ENCODE results near the gene SYT1. TPM values are rescaled to one million over a fixed set of nuclear protein-coding genes. Genes with fewer than 3 reads are reported as not detected.

The SYT1 gene
- total and polyA plus RNA-seq, 2 of the 8 experiments (the other 6 are each of a cell fraction or from before 2014, with no cell fraction given), result 11.0 to 34.6 TPM

DNA sequence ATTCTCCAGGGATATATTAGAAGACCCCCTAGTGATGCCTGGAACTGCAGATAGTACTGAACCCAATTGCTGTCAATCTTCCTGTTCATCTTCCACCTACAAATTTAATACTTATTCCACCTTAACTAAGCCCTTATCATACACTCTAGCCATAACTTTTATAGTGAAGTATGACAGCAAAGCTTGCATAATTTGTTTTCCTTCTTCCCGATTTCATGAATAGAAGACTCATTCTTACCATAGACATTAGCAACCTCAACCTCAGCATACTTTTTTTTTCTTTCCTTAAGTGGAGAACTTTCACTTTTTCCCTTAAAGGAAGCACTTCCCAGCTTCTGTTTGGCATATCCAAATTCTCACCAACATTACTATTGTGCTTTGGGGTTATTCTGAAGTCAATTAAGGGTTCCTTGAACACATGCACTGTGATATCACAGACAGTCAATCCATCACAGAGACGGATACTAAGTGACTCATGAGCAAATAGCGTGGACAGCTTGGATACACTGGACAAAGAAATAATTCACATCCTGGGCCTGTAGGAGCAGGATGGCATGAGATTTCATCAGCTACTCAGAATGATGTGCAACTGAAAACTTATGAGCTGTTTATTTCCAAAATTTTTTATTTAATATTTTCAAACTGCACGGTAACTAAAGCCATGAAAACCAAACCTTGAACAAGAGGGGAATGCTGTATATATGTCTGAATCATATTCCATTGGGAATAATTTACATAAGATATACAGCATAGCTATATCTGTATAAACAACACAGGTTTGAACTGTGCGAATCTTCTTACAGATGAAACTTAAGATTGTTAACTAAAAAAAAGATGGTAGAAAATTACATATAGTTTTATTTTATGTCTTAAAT is 63.9 kb downstream of the SYT1 start:
- Histone ChIP-seq H4K5ac (ENCODE audit: insufficient read length, low read depth, low read length) (no peak overlapping the region), H4K91ac (replicated peaks; ENCODE audit: insufficient read length, low read length) (no peak overlapping the region), H4K8ac (ENCODE audit: extremely low read depth, insufficient read depth, low read length) (no peak overlapping the region), H3K23ac (ENCODE audit: insufficient read length) (no peak overlapping the region), H3K27me3 (replicated peaks in 1 of 4; ENCODE audit: control insufficient read depth in 3 of 4, extremely low read depth in 1 of 4, insufficient read depth in 3 of 4, low read length in 3 of 4) (no peaks in the 10 kb centered on the region), H2BK12ac (ENCODE audit: low read depth, low read length) (no peak overlapping the region), H2AFZ (ENCODE audit: low read length) (no peak overlapping the region), H4K20me1 (replicated peaks in 1 of 2; ENCODE audit: control insufficient read depth in 1 of 2, insufficient read depth in 2 of 2, low read length in 2 of 2) (peaks cover 0 to 1% of the 10 kb centered on the region in 2 experiments), H3K56ac (replicated peaks; ENCODE audit: insufficient read length, low read depth, low read length) (no peak overlapping the region), H3K18ac (ENCODE audit: extremely low read depth, low read length) (no peak overlapping the region), H2BK20ac (ENCODE audit: low read length) (no peak overlapping the region), H3K4me2 (ENCODE audit: insufficient read depth in 1 of 2, low read depth in 2 of 2, low read length in 2 of 2) (no peak overlapping the region), H3K79me2 (ENCODE audit: control insufficient read depth in 1 of 2, insufficient read depth in 2 of 2, low read length in 2 of 2) (no peaks in the 10 kb centered on the region), H3K4ac (replicated peaks; ENCODE audit: insufficient read length, low read depth, low read length) (no peak overlapping the region), H3K9ac (replicated peaks in 1 of 4; ENCODE audit: extremely low read depth in 1 of 4, low read depth in 3 of 4, low read length in 3 of 4) (no peak overlapping the region), H2BK5ac (ENCODE audit: low read depth, low read length) (no peak overlapping the region), H3K9me3 (ENCODE audit: insufficient read depth in 2 of 2, low read depth in 1 of 2, low read length in 1 of 2) (no peaks in the 10 kb centered on the region), H2AK5ac (ENCODE audit: low read depth, low read length) (no peak overlapping the region), H3K79me1 (ENCODE audit: low read depth, low read length) (no peaks in the 10 kb centered on the region), H3K4me1 (replicated peaks in 1 of 4; ENCODE audit: control insufficient read depth in 3 of 4, insufficient read depth in 4 of 4, low read length in 3 of 4) (no peaks in the 10 kb centered on the region), H3K23me2 (ENCODE audit: low read depth, low read length) (no peaks in the 10 kb centered on the region), H3K4me3 (ENCODE audit: extremely low read depth in 1 of 4, insufficient read depth in 2 of 4, low read depth in 3 of 4, low read length in 4 of 4) (no peak overlapping the region), H3K27ac (ENCODE audit: low read depth, low read length) (no peak overlapping the region), H2BK120ac (replicated peaks; ENCODE audit: low read depth, low read length) (no peak overlapping the region), H2BK15ac (ENCODE audit: low read length) (no peak overlapping the region), H3K36me3 (ENCODE audit: control insufficient read depth in 2 of 4, insufficient read depth in 4 of 4, low read length in 3 of 4) (no peaks in the 10 kb centered on the region), H3K14ac (ENCODE audit: insufficient read length) (no peak overlapping the region)
- CTCF ChIA-PET (ENCODE audit: partially characterized antibody), result interaction anchor here (1.5 kb wide), 1 partner anchor 10 kb away, joined by 3 read pairs; no protein-coding TSS in a partner anchor
- POLR2A ChIA-PET (ENCODE audit: partially characterized antibody), result no interaction called here
- 92% methylated on average over 5 of the region's 5 CpGs; no CpG with 5 or more reads in 1 of the 2 experiments for WGBS, 2 experiments (ENCODE audit: extremely low coverage in 1 of 2, insufficient coverage in 1 of 2, insufficient read length in 1 of 2, insufficient replicate concordance in 2 of 2, low coverage in 1 of 2, low lambda C conversion rate in 2 of 2, missing lambda C conversion rate in 1 of 2)
- TF ChIP-seq TCF12 (IDR thresholded peaks at IDR 0.05; ENCODE audit: low read depth, low read length) (no peak), YY1 (IDR thresholded peaks at IDR 0.05; ENCODE audit: low read depth, low read length) (no peak), SP1 (IDR thresholded peaks at IDR 0.05; ENCODE audit: low read depth, low read length) (no peak), TAF1 (IDR thresholded peaks at IDR 0.05; ENCODE audit: low read depth, low read length) (no peak), EZH2 (IDR thresholded peaks at IDR 0.05; ENCODE audit: low read depth, low read length, severe bottlenecking) (no peak), MAFK (IDR thresholded peaks at IDR 0.05; ENCODE audit: low read depth, low read length) (no peak), HDAC2 (IDR thresholded peaks at IDR 0.05; ENCODE audit: borderline replicate concordance in 1 of 2, low read depth in 2 of 2, low read length in 2 of 2) (no peak), USF2 (IDR thresholded peaks at IDR 0.05; ENCODE audit: low read length) (no peak), BRCA1 (IDR thresholded peaks at IDR 0.05; ENCODE audit: low read depth, low read length) (no peak), BACH1 (IDR thresholded peaks at IDR 0.05; ENCODE audit: low read length) (no peak), TAF7 (optimal IDR thresholded peaks at IDR 0.05; ENCODE audit: borderline replicate concordance, low read depth, low read length) (no peak)
- no peak for FAIRE-seq
- no peak for DNase-seq (ENCODE audit: low read depth in 1 of 2, low spot score in 2 of 2)

Measured in H1 (cell line).